GM19328 (cell line): ENCODE results near the gene RASL11A.
"Not testable (repeated sequence)": the region's sequence is repeated elsewhere in the genome, so short reads cannot be mapped to it uniquely, and the experiment has no call there.

Source experiments
- ATAC-seq: cut with Tn5 transposase; IDR thresholded peaks from one replicate; pipeline ENCODE4 v1.9.1; 2021; ENCODE audit warnings: mild to moderate bottlenecking, moderate library complexity; ENCODE audit not compliant: unreplicated experiment

RASL11A gene

GRCh38 chr13:27296496-27296895 lies 25.9 kb downstream of the RASL11A start:
- no peak for ATAC-seq

DNA sequence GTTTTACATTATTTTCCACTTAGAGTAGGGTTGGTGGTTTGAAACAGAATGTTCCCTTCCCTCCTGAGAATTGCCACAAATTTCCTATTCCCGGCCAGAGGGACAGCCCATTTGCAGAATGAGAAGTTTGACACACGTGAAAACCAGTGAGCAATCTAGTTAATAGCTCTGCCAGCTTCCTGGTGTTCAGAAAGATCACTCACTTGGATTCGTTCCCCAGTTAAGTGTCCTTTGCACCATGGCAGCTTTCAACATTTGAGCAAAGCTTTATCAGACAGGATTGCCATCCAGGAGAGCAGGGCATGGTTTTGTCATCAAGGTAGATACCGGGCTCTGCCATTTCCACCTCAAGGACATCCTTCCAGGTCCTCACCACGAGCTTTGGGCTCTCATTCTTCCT lies 28.2 kb downstream of the RASL11A start:
- ATAC-seq: no peak

- ATAC-seq: not testable (repeated sequence)
These were observed 29.8 kb downstream of the RASL11A start for GRCh38 chr13:27300406-27300805.

GRCh38 chr13:27300941-27301586 lies 30.4 kb downstream of the RASL11A start:
- no peak for ATAC-seq

DNA sequence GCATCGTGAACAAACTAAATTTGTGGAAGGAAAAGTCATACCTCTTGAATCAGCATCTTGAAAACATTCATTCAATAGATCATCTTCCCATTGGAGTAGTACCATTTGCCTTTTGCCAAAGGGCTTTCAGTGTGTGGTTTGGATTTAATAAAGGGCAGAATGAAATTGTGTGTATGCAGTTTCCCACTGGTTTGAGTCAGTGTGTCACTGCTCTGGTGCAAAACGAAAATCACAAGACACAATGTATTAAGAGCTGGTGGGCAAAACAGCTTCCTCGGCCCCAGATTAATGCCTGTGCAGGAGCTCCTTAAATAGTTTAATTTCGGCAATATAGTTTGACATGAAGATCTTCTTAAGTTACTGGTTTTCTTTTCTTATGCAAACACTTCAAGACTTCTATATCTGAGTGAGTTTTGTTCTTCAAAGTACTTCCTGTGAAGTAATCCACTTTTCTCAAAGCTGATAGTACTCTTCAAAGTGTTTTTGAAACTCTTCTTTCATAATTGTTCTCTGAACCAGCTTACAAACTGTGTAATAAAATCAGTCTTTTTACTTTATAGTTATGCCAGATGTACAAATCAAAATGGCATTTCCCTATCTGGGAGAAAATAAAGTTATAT lies 32.1 kb downstream of the RASL11A start:
- no peak for ATAC-seq

DNA sequence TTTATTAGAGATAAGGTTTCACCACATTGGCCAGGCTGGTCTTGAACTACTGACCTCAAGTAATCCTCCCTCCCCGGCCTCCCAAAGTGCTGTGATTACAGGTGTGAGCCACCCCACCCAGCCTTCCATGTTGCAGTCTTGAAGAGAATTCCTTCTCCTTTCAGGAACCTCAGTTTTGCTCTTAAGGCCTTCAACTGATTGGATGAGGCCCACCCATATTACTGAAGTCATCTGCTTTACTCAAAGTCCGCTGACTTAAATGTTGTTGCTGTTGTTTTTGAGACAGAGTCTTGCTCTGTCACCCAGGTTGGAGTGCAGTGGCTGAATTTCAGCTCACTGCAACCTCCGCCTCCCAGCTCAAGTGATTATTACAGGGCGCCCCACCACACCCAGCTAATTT lies 33.5 kb downstream of the RASL11A start:
- ATAC-seq: no peak

DNA sequence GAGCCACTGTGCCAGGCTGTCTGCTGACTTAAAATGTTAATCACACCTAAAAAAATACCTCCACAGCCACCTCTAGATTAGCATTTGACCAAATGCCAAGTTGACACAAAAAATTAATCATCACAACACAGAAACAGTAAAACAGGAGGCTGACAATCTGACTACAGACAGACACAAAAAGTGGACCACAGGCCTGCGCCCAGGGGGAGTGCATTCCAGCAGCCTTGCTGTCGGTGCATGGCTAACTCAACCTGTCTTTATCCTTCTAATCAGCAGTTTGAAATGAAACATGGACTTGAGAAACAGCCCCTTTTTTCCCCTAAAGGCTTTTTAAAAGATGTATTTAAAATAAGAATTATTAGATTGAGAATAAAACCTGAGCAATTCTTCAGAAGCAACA lies 34.0 kb downstream of the RASL11A start:
- no peak for ATAC-seq

GRCh38 chr13:27306364-27306763 lies 35.7 kb downstream of the RASL11A start:
- ATAC-seq: no peak

DNA sequence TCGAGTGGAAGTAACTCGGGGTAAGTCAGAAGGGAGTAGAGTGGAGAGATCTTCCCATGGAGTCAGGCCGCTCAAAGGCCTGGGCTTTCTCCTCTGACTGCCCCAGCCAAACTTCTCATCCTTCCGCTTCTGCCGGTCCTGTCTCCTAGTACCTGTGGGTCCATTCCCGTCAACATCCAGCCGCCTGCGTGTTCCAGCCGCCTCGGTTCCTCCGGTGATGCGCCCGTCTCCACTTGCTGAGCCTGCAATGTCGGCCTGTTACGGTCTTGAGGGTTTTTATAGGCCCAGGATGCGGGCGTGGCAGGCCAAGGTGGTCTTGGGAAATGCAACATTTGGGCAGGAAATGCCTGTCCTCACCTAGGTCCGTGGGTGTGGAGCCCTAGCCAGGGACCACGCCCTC lies 38.3 kb downstream of the RASL11A start:
- no peak for ATAC-seq

- ATAC-seq: no peak
These were observed 38.9 kb downstream of the RASL11A start for GRCh38 chr13:27309401-27309958.

DNA sequence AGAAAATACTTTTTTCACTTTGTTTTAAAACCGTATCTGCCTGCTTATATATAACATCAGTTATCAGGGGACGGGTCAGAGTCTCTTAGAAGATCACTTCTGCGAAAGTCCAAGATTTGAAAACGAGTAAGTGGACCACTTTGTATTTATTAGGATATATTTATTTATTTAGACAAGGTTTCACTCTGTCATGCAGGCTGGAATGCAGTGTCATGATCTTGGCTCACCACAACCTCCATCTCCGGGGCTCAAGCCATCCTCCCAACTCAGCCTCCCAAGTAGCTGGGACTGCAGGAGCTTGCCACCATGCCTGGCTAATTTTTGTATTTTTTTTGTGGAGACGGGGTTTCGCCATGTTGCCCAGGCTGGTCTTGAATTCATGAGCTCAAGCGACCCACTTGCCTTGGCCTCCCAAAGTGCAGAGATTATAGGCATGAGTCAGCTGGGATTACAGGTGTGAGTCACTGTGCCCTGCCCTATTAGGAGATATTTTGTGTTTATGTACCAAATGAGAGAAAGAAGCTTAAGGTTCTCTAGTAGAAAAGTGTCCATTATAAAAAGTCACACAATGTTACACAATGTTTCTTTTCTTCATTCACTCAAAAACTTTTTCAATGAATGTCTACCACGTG lies 39.5 kb downstream of the RASL11A start:
- no peak for ATAC-seq

- ATAC-seq: no peak
These were observed 40.3 kb downstream of the RASL11A start for GRCh38 chr13:27310946-27311345.

DNA sequence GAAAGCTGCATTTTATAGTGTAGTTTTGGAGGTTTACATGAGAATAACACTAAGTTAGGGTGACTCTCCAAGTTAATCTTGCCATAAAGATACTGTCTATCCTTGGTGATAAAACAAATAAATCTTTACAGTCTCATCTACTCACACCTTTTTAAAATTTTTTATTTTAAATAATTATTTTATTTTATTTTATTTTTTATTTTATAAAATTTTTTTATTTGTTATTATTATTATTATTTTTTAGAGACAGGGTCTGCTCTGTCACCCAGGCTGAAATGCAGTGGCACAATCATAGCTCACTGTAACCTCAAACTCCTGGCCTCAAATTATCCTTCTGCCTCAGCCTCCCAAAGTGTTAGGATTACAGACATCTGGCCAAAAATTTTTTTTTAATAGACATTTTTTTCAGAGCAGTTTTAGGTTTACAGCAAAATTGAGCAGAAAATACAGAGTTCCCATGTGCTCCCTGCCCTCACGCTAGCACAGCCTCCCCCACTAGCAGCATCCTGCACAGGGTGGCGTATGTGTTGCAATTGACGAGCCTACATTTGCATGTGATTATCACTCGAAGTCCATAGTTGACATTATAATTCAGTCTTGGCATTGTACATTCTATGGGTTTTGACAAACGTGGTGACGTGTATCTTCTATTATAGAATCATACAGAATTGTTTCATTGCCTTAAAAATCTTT lies 41.0 kb downstream of the RASL11A start:
- no peak for ATAC-seq

DNA sequence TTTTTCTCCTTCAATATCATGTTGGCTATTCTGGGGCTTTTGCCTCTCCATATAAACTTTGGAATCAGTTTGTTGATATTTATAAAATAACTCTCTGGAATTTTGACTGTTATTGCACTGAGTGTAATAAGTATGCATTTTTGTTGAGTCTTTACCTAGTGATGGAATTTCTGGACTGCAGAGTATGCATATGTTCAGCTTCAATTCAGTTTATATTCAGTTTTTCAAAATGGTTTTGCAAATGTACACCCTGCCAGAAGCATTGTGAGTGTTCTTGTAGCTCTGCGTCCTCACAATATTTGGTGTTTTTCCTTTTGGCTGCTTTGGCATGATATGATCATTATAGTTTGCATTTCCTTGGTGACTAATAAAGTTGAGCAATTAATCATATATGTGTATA lies 43.1 kb downstream of the RASL11A start:
- ATAC-seq: no peak

- ATAC-seq: no peak
These were observed 48.8 kb downstream of the RASL11A start for GRCh38 chr13:27319404-27319803.

- no peak for ATAC-seq
These were observed 51.1 kb downstream of the RASL11A start for GRCh38 chr13:27321468-27322431.

DNA sequence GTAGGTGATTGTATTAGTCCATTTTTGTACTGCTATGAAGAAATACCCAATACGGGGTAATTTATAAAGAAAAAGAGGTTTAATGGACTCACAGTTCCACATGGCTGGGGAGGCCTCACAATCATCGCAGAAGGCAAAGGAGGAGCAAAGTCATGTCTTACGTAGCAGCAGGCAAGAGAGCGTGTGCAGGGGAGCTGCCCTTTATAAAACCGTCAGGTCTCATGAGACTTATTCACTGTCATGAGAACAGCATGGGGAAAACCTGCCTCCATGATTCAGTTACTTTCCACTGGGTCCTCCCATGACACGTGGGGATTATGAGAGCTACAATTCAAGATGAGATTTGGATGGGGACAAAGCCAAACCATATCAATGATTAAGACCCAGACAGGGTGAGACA lies 51.8 kb downstream of the RASL11A start:
- ATAC-seq: not testable (repeated sequence)
